DND-41 (cell line): Measurements from ENCODE around the gene KCNIP2.

Source experiments
- ATAC-seq: fragments of 200-7000 bp; cut with Tn5 transposase; 3 replicates; pipeline ENCODE4 v1.9.1; 2021; ENCODE audit warnings: low read depth; ENCODE audit not compliant: insufficient read depth
- DNase-seq: peaks from one replicate; pipeline ENCODE4 v3.0.0-alpha.2; 2020
- H2AFZ ChIP-seq: 2 replicates; pipeline ENCODE4 v1.6.0; 2012; ENCODE audit warnings: low read depth, low read length
- H3K27ac ChIP-seq: 2 replicates; pipeline ENCODE4 v1.5.1; 2012; ENCODE audit warnings: low read length, inconsistent platforms
- H3K27me3 ChIP-seq: fragments of 200-600 bp; sonication (generic); 2 replicates; pipeline ENCODE4 v1.6.0; 2012; ENCODE audit warnings: low read length, mild to moderate bottlenecking, inconsistent platforms; ENCODE audit not compliant: insufficient read depth, poor library complexity
- H3K36me3 ChIP-seq: 2 replicates; pipeline ENCODE4 v1.5.1; 2012; ENCODE audit warnings: low read length, inconsistent platforms; ENCODE audit not compliant: insufficient read depth
- H3K4me1 ChIP-seq: 2 replicates; pipeline ENCODE4 v1.5.1; 2012; ENCODE audit warnings: mild to moderate bottlenecking, low read length; ENCODE audit not compliant: insufficient read depth
- H3K4me2 ChIP-seq: 2 replicates; pipeline ENCODE4 v1.6.0; 2012; ENCODE audit warnings: mild to moderate bottlenecking, moderate library complexity, low read length, inconsistent platforms; ENCODE audit not compliant: insufficient read depth
- H3K4me3 ChIP-seq, 2 experiments: fragments of 200-600 bp in 1 of 2; shearing (Covaris generic) in 1 of 2; 2 replicates each; pipeline ENCODE4 v1.5.1; 2012 to 2016; ENCODE audit warnings: inconsistent platforms in 2 of 2, low read length in 2 of 2, mild to moderate bottlenecking in 2 of 2, low read depth in 1 of 2, moderate library complexity in 1 of 2
- H3K79me2 ChIP-seq: 2 replicates; pipeline ENCODE4 v1.6.0; 2012; ENCODE audit warnings: low read length, inconsistent platforms; ENCODE audit not compliant: insufficient read depth
- H3K9ac ChIP-seq: 2 replicates; pipeline ENCODE4 v1.6.0; 2012; ENCODE audit warnings: low read depth, mild to moderate bottlenecking, inconsistent platforms, low read length, moderate library complexity
- H3K9me3 ChIP-seq: 2 replicates; pipeline ENCODE4 v1.5.1; 2012; ENCODE audit warnings: low read length, moderate library complexity, mild to moderate bottlenecking, inconsistent platforms; ENCODE audit not compliant: insufficient read depth, severe bottlenecking
- H4K20me1 ChIP-seq: 2 replicates; pipeline ENCODE4 v1.6.0; 2012; ENCODE audit warnings: low read length; ENCODE audit not compliant: insufficient read depth
- EZH2 ChIP-seq: IDR thresholded peaks from 3 replicates; pipeline ENCODE4 v1.6.1; 2012; ENCODE audit warnings: borderline replicate concordance, low read depth, mild to moderate bottlenecking, moderate library complexity, low read length, inconsistent platforms; ENCODE audit not compliant: severe bottlenecking
- TF ChIP-seq, protein P1 (sequence below): IDR thresholded peaks from 2 replicates; pipeline ENCODE4 v1.5.1; 2012; ENCODE audit warnings: borderline replicate concordance, low read length, moderate library complexity, mild to moderate bottlenecking; ENCODE audit not compliant: poor library complexity, severe bottlenecking; ENCODE audit errors: extremely low read depth

The KCNIP2 gene

DNA sequence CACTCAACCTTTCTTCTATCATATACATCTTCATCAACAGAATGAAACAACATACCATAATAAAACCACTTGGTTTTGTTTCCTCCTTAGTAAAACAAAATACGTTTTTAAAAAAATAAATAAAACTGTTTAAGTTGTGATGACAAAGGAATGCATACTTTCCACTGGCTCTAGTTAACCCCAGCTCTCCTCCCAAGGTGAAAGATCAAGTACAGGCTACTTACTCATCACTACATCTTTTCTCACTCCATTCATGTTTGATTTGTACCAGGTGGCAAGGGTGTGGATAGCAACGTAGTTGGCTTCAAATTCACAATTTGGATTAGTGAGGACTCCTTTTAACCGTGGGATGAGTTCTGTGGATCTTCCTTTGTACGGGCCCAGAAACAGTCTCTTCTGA, 40.1 kb downstream of the KCNIP2 start:
- DNase-seq (no peak), ATAC-seq (no peak)
- Histone ChIP-seq H3K4me1 (no peaks in the 10 kb centered on the region), H3K36me3 (peaks cover 94% of the 10 kb centered on the region), H2AFZ (no peak overlapping the region), H3K9me3 (no peaks in the 10 kb centered on the region), H3K4me2 (no peak overlapping the region), H3K9ac (no peak overlapping the region), H3K27me3 (no peaks in the 10 kb centered on the region), H3K27ac (no peak overlapping the region), H3K79me2 (peaks cover 67% of the 10 kb centered on the region), H4K20me1 (peaks cover 20% of the 10 kb centered on the region), H3K4me3 (no peak overlapping the region)
- TF ChIP-seq EZH2: no peak
- TF ChIP-seq, protein P1, sequence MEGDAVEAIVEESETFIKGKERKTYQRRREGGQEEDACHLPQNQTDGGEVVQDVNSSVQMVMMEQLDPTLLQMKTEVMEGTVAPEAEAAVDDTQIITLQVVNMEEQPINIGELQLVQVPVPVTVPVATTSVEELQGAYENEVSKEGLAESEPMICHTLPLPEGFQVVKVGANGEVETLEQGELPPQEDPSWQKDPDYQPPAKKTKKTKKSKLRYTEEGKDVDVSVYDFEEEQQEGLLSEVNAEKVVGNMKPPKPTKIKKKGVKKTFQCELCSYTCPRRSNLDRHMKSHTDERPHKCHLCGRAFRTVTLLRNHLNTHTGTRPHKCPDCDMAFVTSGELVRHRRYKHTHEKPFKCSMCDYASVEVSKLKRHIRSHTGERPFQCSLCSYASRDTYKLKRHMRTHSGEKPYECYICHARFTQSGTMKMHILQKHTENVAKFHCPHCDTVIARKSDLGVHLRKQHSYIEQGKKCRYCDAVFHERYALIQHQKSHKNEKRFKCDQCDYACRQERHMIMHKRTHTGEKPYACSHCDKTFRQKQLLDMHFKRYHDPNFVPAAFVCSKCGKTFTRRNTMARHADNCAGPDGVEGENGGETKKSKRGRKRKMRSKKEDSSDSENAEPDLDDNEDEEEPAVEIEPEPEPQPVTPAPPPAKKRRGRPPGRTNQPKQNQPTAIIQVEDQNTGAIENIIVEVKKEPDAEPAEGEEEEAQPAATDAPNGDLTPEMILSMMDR: no peak

DNA sequence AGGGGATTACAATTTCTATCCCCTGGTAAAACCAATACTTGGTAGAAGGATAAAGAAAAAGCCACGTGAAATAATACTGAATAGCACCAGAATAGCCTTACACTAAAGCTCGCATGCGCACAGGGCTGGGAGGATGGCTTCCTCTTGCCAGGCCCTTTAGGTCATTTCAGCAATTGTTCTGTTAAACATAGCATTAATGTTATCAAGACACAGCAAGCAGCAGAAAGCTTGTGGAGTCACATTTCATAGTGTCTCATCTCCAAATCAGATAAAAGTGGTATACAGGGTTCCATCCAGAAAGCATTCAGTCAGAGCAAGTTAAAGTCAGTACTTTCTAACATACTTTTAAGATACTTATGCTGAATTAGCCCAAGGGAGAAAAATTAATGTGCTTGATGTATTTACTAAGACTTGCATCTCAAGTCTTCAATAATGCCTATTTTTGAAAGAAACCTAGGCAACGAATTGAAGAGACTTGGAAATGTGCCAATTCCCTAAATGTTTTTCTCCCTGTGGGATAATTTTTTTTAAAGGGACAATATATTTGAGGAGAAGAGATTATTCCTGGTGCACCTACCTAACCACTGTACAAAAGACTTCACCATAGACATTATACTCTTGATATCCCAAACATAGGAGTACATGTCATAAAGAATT, 46.1 kb downstream of the KCNIP2 start:
- Histone ChIP-seq H4K20me1 (peaks cover 21% of the 10 kb centered on the region), H3K9ac (no peak overlapping the region), H3K4me1 (no peaks in the 10 kb centered on the region), H2AFZ (no peak overlapping the region), H3K9me3 (no peaks in the 10 kb centered on the region), H3K4me2 (no peak overlapping the region), H3K36me3 (peaks cover 93% of the 10 kb centered on the region), H3K27me3 (no peaks in the 10 kb centered on the region), H3K27ac (no peak overlapping the region), H3K79me2 (peaks cover 44% of the 10 kb centered on the region), H3K4me3 (no peak overlapping the region)
- no peak for ATAC-seq
- no peak for DNase-seq
- TF ChIP-seq, protein P1: no peak
- TF ChIP-seq EZH2: no peak

DNA sequence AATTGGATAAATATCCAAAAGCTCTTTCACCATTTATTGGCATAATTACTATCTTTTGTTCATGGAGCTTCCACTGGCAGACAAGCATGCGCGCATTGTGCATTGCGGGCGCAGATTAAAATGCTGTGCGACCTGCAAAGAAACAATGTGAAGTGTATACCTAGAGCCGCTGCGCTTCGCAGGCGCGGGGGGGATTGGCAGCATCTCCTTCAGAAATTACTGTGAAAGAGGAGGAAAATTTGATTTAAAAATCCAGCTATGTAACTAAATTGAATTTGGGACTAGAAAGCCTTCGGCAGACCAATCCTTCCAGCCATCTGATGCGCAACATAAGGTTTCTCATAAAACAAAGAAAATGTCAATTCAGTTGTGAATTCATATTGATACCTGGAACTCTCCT, 50.1 kb downstream of the KCNIP2 start:
- Histone ChIP-seq H3K36me3 (peaks cover 90% of the 10 kb centered on the region), H3K4me2 (no peak overlapping the region), H3K27me3 (no peaks in the 10 kb centered on the region), H4K20me1 (peaks cover 5% of the 10 kb centered on the region; the same call in 1 of the 2 replicates), H3K27ac (no peak overlapping the region), H3K4me1 (no peaks in the 10 kb centered on the region), H3K9ac (no peak overlapping the region), H3K4me3 (no peak overlapping the region), H2AFZ (no peak overlapping the region), H3K79me2 (peaks cover 14% of the 10 kb centered on the region), H3K9me3 (no peaks in the 10 kb centered on the region)
- no peak for DNase-seq
- no peak for ATAC-seq
- TF ChIP-seq EZH2: no peak
- TF ChIP-seq, protein P1: no peak
